GM12878 (cell line): Measurements from ENCODE around the gene ZNF652. TPM values are rescaled to one million over a fixed set of nuclear protein-coding genes. Genes with fewer than 3 reads are reported as not detected.
"Not testable (repeated sequence)": the region's sequence is repeated elsewhere in the genome, so short reads cannot be mapped to it uniquely, and the experiment has no call there.

Experiments
- ATAC-seq: fragments of 200-7000 bp; cut with Tn5 transposase; 3 replicates; pipeline ENCODE4 v1.9.1; 2020; ENCODE audit warnings: mild to moderate bottlenecking, moderate library complexity
- BruUV-seq: library from RNA; stranded (reverse); fragments of 400-500 nt; replicated peaks from 2 replicates; lab custom pipeline; 2021; lab: Mats Ljungman, UMichigan
- CTCF ChIA-PET: fragments of 300-600 bp; sonication (Branson Sonifier 250); formaldehyde crosslinking; extraction: SDS; loops from one replicate; lab custom pipeline; 2021; ENCODE audit warnings: inconsistent platforms; lab: Yijun Ruan, JAX
- POLR2A ChIA-PET: fragments of 350-600 bp; formaldehyde crosslinking; extraction: SDS; loops from one replicate; lab custom pipeline; 2021; ENCODE audit warnings: inconsistent platforms; lab: Charles Lee
- RAD21 ChIA-PET: fragments of 300-600 bp; sonication (Branson Sonifier 250); formaldehyde crosslinking; loops from one replicate; lab custom pipeline; 2023; ENCODE audit warnings: antibody characterized with exemption; ENCODE audit not compliant: unreplicated experiment; lab: Charles Lee
- SMC1A ChIA-PET: fragments of 300-600 bp; sonication (Branson Sonifier 250); formaldehyde crosslinking; loops from one replicate; lab custom pipeline; 2023; ENCODE audit not compliant: unreplicated experiment, uncharacterized antibody; lab: Charles Lee
- DNase-seq: peaks from one replicate; pipeline ENCODE4 v3.0.0-alpha.2; 2011; ENCODE audit warnings: low read depth, low spot score
- FAIRE-seq: peaks from 3 replicates; lab custom pipeline; 2011; peaks lifted over from hg19 to GRCh38; lab: Jason Lieb, UNC
- H2AFZ ChIP-seq: 2 replicates; pipeline ENCODE4 v1.6.0; 2011; ENCODE audit warnings: low read depth, low read length, control low read depth; ENCODE audit not compliant: control insufficient read depth
- H3K27ac ChIP-seq: 2 replicates; pipeline ENCODE4 v1.5.1; 2011; ENCODE audit warnings: control low read depth; ENCODE audit not compliant: control insufficient read depth, insufficient read depth
- H3K27me3 ChIP-seq, 2 experiments: replicated peaks in 1 of 2; 2 replicates each; pipeline versions ENCODE4 v1.6.0 to v1.6.1; 2011; ENCODE audit warnings: low read length in 1 of 2; ENCODE audit not compliant: control insufficient read depth in 2 of 2, insufficient read depth in 2 of 2
- H3K36me3 ChIP-seq, 2 experiments: 2 replicates each; pipeline ENCODE4 v1.5.1; 2011; ENCODE audit warnings: low read length in 1 of 2; ENCODE audit not compliant: control insufficient read depth in 2 of 2, insufficient read depth in 2 of 2
- H3K4me1 ChIP-seq: 2 replicates; pipeline ENCODE4 v1.6.1; 2011; ENCODE audit warnings: mild to moderate bottlenecking, low read length, moderate library complexity, mixed read lengths; ENCODE audit not compliant: control insufficient read depth, insufficient read depth
- H3K4me2 ChIP-seq: 2 replicates; pipeline ENCODE4 v1.6.0; 2011; ENCODE audit warnings: control low read depth; ENCODE audit not compliant: control insufficient read depth, insufficient read depth
- H3K4me3 ChIP-seq: fragments of 200-600 bp; sonication (generic); 2 replicates; pipeline ENCODE4 v1.5.1; 2016
- H3K79me2 ChIP-seq: 2 replicates; pipeline ENCODE4 v1.6.0; 2011; ENCODE audit warnings: low read length; ENCODE audit not compliant: control insufficient read depth, insufficient read depth
- H3K9ac ChIP-seq: 2 replicates; pipeline ENCODE4 v1.8.0; 2011; ENCODE audit warnings: low read length, control low read depth, mixed read lengths; ENCODE audit not compliant: control insufficient read depth, insufficient read depth
- H3K9me3 ChIP-seq: replicated peaks from 3 replicates; pipeline ENCODE4 v1.5.1; 2011; ENCODE audit warnings: mild to moderate bottlenecking, low read length; ENCODE audit not compliant: control insufficient read depth, insufficient read depth
- H4K20me1 ChIP-seq: 2 replicates; pipeline ENCODE4 v1.6.0; 2011; ENCODE audit not compliant: control insufficient read depth, insufficient read depth
- CBX3 ChIP-seq: fragments of 200-600 bp; sonication (generic); IDR thresholded peaks from 2 replicates; pipeline ENCODE4 v1.6.1; 2016; ENCODE audit warnings: low read depth, borderline replicate concordance
- CEBPB ChIP-seq, 2 experiments: fragments of 150-350 bp in 1 of 2; IDR thresholded peaks; 2 replicates each; pipeline ENCODE4 v1.6.1; 2012 to 2014; ENCODE audit warnings: low read depth in 2 of 2, low read length in 2 of 2, borderline replicate concordance in 1 of 2, inconsistent platforms in 1 of 2
- NBN ChIP-seq: fragments of 450-650 bp; IDR thresholded peaks from 2 replicates; pipeline ENCODE4 v1.6.1; 2016
- RFX5 ChIP-seq: IDR thresholded peaks from 2 replicates; pipeline ENCODE4 v1.6.1; 2011; ENCODE audit warnings: low read depth, low read length, improper control_type of control experiment
- ZBTB4 ChIP-seq: fragments of 450-650 bp; formaldehyde crosslinking; IDR thresholded peaks from 2 replicates; pipeline ENCODE4 v1.4.0; 2022; ENCODE audit warnings: mild to moderate bottlenecking, moderate library complexity
- WGBS: methylation state at CpG from one replicate; pipeline ENCODE4 v1.1.6; 2016; ENCODE audit warnings: low lambda C conversion rate; ENCODE audit not compliant: insufficient replicate concordance, insufficient coverage; ENCODE audit errors: missing lambda C conversion rate; 5-methylcytosine and 5-hydroxymethylcytosine counted together
- in situ Hi-C: fragments of 300-500 bp; cut with MboI; formaldehyde crosslinking; loops from 9 replicates; pipeline ENCODE4 v1.14.3; 2018; ENCODE audit warnings: mixed read lengths
- intact Hi-C: fragments of 100-400 bp; cut with micrococcal nuclease; formaldehyde crosslinking; loops from one replicate; pipeline ENCODE4 v1.14.2; 2022; ENCODE audit not compliant: unreplicated experiment
- polyA plus RNA-seq, 11 experiments: library from polyadenylated mRNA; depleted of rRNA in 4 of 11; unstranded in 6 of 11; stranded (reverse) in 5 of 11; fragments of >200 nt; fragmentation: Nextera tagmentation in 4 of 11; fragmentation: Illumina TruSeq in 1 of 11; extraction: Ambion mirVana in 4 of 11; extraction: Trizol in 1 of 11; gene quantifications; 1 replicate in 1 of 11; 2 replicates in 10 of 11; pipeline versions ENCODE4 v1.2.1 to v1.2.3, GENCODE V29; 2011 to 2016; ENCODE audit warnings: inconsistent platforms in 2 of 11, missing spikeins in 2 of 11, low read depth in 1 of 11
- total RNA-seq, 4 experiments: library from RNA; depleted of rRNA in 3 of 4; stranded (reverse); fragments of >200 nt in 3 of 4; fragmentation: Illumina TruSeq in 1 of 4; extraction: Trizol in 1 of 4; gene quantifications; 2 replicates each; pipeline versions ENCODE4 v1.2.1 to v1.2.3, GENCODE V29; 2013 to 2021

Gene ZNF652
- total and polyA plus RNA-seq, 10 of the 15 experiments (the other 5 are each of a cell fraction or from before 2014, with no cell fraction given), result 3.4 to 13.1 (median 8.7) TPM

DNA sequence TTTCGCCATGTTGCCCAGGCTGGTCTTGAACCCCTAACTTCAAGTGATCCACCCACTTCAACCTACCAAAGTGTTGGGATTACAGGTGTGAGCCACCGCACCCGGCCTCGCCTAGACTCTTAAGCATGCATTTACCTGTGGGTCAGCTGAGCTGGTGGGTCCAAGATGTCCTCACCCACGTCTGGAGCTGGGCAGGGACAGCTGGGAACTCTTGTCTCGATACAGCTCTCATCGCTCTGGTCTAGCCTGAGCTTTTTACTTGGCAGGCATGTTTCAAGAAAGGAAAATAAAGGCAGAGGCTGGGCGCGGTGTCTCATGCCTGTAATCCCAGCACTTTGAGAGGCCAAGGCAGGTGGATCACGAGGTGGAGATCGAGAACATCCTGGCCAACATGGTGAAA lies 74.6 kb downstream of the ZNF652 start:
- no peak overlapping the region for H3K4me3 ChIP-seq
- no peak overlapping the region for H3K27ac ChIP-seq
- SMC1A ChIA-PET, result no interaction called here
- no peak for FAIRE-seq
- RAD21 ChIA-PET, result interaction anchor here (0.6 kb wide), 1 partner anchor 147 kb away, joined by 3 read pairs; no protein-coding TSS in a partner anchor
- CTCF ChIA-PET, result interaction anchor here (1.7 kb wide), 1 partner anchor 9 kb away, joined by 4 read pairs; no protein-coding TSS in a partner anchor
- H3K9me3 ChIP-seq, result no peaks in the 10 kb centered on the region
- TF ChIP-seq ZBTB4 (CRISPR knock-in tag), result no peak
- TF ChIP-seq CEBPB (IDR thresholded peaks at IDR 0.05; ENCODE audit: borderline replicate concordance in 1 of 2, low read depth in 2 of 2, low read length in 2 of 2), result no peak
- TF ChIP-seq CBX3, result no peak
- TF ChIP-seq NBN, result no peak
- no peak for TF ChIP-seq RFX5
- no peak for ATAC-seq
- no peak overlapping the region for H3K9ac ChIP-seq
- H3K36me3 ChIP-seq, result peaks cover 0 to 5% of the 10 kb centered on the region in 2 experiments; a peak in 2 of 4 replicates
- no peaks in the 10 kb centered on the region for H4K20me1 ChIP-seq
- H3K79me2 ChIP-seq, result no peaks in the 10 kb centered on the region
- no peak overlapping the region for H3K4me2 ChIP-seq
- H2AFZ ChIP-seq, result no peak overlapping the region
- no peak for DNase-seq
- POLR2A ChIA-PET, result interaction anchor here (0.6 kb wide), 1 partner anchor 291 kb away, joined by 4 read pairs; no protein-coding TSS in a partner anchor
- H3K4me1 ChIP-seq, result no peaks in the 10 kb centered on the region
- 92% methylated on average over 11 of the region's 11 CpGs for WGBS
- in situ Hi-C loops, result no loop called here
- no peaks in the 10 kb centered on the region for H3K27me3 ChIP-seq
- no TSS peak for BruUV-seq
- intact Hi-C loops, result no loop called here

- DNase-seq, BruUV-seq, H3K36me3 ChIP-seq, H3K27ac ChIP-seq, intact Hi-C loops, H3K4me3 ChIP-seq, H3K4me2 ChIP-seq, ATAC-seq, H3K27me3 ChIP-seq, H3K79me2 ChIP-seq, RAD21 ChIA-PET, SMC1A ChIA-PET, in situ Hi-C loops, H2AFZ ChIP-seq, POLR2A ChIA-PET, H3K4me1 ChIP-seq, H3K9me3 ChIP-seq, H4K20me1 ChIP-seq, H3K9ac ChIP-seq, FAIRE-seq: not testable (repeated sequence)
- WGBS, result 90% methylated on average over 22 of the region's 24 CpGs
- CTCF ChIA-PET, result interaction anchor here (1.9 kb wide), 1 partner anchor 106 kb away, joined by 5 read pairs; no protein-coding TSS in a partner anchor
Measured at GRCh38 chr17:49286261-49286973, 75.6 kb downstream of the ZNF652 start.
